ENCODE measurements around the gene ASNSD1. TPM values are rescaled to one million over a fixed set of nuclear protein-coding genes. Genes with fewer than 3 reads are reported as not detected.

Gene ASNSD1
- total RNA-seq (2014; rRNA removed; shearing (Covaris generic)) (36.3 and 36.8 TPM in 2 replicates), total RNA-seq (2022) (31.9 TPM in 2 replicates), Bru-seq, nascent RNA (percentile 87 among the genes with signal in this experiment), BruChase-seq, experiment 1, labeled RNA remaining after a 6-hour chase (percentile 84 among the genes with signal in this experiment), BruChase-seq, experiment 2, labeled RNA remaining after a 2-hour chase (percentile 95 among the genes with signal in this experiment)
- long read RNA-seq, transcript ASNSD1-201 (6 exons, 2,450 nt) = major isoform, 73 of 93 reads
- long read RNA-seq, partial matches to known transcripts = 0 of 93 reads
- long read RNA-seq, other reads (novel, unspliced or antisense) = 17 of 93 reads

DNA sequence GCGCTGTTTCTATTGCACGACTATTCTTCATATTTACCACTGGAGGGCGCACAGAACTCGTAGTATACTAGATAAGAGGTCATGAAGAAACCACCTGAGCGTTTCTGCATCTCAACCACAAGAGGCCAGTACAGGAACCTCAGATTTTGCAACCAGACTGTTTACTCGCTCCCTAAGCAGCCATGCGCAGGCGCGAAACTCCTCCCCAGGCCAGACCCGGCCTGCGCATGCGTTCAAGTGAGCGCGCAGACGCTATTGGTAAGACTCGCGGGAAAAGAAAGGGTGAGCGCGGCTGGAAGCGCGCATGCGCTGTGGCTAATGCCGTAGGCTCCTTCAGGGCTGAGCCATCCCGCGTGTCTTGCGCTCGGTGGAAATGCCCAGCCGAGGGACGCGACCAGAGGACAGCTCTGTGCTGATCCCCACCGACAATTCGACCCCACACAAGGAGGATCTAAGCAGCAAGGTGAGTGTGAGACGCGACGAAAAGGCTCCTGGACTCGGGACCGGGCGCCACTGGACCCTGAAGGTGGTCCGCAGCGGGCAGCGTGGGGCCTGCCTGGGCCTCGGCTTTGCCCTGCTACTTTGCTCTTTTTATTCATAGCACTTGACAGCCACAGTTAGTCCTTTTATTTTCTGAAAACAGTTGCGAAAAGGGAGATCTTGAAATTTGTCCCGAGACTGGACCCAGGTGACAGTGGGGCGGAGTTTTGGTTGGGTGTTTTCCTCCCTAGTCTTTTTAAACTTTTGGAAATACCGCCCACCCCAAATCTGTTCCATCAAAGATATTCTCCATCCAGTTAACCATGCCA is at the start of gene ASNSD1:
TSS of gene ASNSD1 (plus strand) at position 312 of the 809 bp plus-strand sequence. CDS start 4,674 bp downstream, outside the sequence.
- peaks cover 31% of the 10 kb centered on the region for H3K79me2 ChIP-seq (ENCODE audit: insufficient read depth, low read depth, low read length)
- TF ChIP-seq, protein P1, sequence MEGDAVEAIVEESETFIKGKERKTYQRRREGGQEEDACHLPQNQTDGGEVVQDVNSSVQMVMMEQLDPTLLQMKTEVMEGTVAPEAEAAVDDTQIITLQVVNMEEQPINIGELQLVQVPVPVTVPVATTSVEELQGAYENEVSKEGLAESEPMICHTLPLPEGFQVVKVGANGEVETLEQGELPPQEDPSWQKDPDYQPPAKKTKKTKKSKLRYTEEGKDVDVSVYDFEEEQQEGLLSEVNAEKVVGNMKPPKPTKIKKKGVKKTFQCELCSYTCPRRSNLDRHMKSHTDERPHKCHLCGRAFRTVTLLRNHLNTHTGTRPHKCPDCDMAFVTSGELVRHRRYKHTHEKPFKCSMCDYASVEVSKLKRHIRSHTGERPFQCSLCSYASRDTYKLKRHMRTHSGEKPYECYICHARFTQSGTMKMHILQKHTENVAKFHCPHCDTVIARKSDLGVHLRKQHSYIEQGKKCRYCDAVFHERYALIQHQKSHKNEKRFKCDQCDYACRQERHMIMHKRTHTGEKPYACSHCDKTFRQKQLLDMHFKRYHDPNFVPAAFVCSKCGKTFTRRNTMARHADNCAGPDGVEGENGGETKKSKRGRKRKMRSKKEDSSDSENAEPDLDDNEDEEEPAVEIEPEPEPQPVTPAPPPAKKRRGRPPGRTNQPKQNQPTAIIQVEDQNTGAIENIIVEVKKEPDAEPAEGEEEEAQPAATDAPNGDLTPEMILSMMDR (conservative IDR thresholded peaks at IDR 0.05; ENCODE audit: low read length) = peak; percentile 99
- no peak for TF ChIP-seq EZH2phosphoT487 (IDR thresholded peaks at IDR 0.05; ENCODE audit: borderline replicate concordance, low read depth, low read length)
- peak within 1 kb of the TSS; percentile 93 for H3K4me2 ChIP-seq (ENCODE audit: low read length)
- H3K9me2 ChIP-seq (ENCODE audit: insufficient read depth, low read length) = no peaks in the 10 kb centered on the region
- intact Hi-C loops (cut with micrococcal nuclease; ENCODE audit: unreplicated experiment) = loop anchor here (1.0 to 5.0 kb wide), 7 partner anchors 37 to 871 kb away; partner anchors contain the start of genes HIBCH, NEMP2, ORMDL1 and OSGEPL1
- TSS peak; percentile 78 for BruUV-seq (replicated peaks)
- ChIA-PET POLR2A (interaction anchor here (0.6 to 3.0 kb wide), 19 partner anchors 9 to 1165 kb away, joined by 3 to 16 read pairs (median 3); partner anchors contain the start of genes OSGEPL1 and WDR75), CTCF (ENCODE audit: unreplicated experiment) (interaction anchor here (0.6 to 1.5 kb wide), 8 partner anchors 10 to 411 kb away, joined by 3 to 4 read pairs (median 4); partner anchors contain the start of gene OSGEPL1)
- no peaks in the 10 kb centered on the region for H3K9me3 ChIP-seq (ENCODE audit: low read length)
- H2AFZ ChIP-seq (ENCODE audit: low read length) = peak within 1 kb of the TSS; percentile 96
- peak within 1 kb of the TSS; percentile 38 for H3K27ac ChIP-seq (ENCODE audit: low read depth, low read length, poor library complexity, severe bottlenecking)
- H3K36me3 ChIP-seq (ENCODE audit: insufficient read depth, low read length) = peaks cover 19% of the 10 kb centered on the region
- H3K4me3 ChIP-seq (ENCODE audit: low read depth, low read length, poor library complexity, severe bottlenecking) = peak within 1 kb of the TSS; percentile 90
- DNase-seq (ENCODE audit: low spot score) = peak; percentile 100
- H4K20me1 ChIP-seq (ENCODE audit: insufficient read depth, low read length) = peaks cover 13% of the 10 kb centered on the region; the same call in 1 of the 2 replicates
- H3K4me1 ChIP-seq (ENCODE audit: insufficient read depth, low read length, poor library complexity, severe bottlenecking) = peaks cover 41% of the 10 kb centered on the region

DNA sequence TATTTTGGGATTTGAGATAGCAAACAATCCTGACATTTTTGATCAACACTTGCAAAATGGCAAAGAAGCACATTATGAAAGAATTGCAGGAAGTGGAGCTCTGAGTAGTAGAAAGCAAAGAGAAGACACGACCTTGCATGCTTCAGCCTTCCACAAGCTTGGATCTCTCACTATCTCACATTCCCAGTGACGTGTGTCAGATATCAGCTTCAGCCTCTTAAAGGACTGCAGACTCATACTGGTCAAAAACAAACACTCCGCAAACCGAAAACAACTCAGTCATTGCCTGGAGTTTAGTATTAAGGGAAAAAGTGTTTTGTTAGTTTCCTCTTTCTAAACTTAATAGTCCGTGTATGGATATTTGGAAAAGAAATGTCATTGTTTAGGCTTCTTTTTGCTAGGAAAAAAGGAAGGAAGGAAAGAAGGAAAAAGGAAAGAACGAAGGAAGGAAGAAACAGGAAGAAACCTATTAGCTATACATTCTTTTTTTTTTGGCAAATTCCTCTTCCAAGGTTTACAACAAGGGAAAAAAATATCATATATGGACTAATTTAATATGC is 48.1 kb upstream of the ASNSD1 start:
- no peak for DNase-seq (ENCODE audit: low spot score)
- ChIA-PET CTCF (ENCODE audit: unreplicated experiment) (no interaction called here), POLR2A (interaction anchor here (0.5 to 1.5 kb wide), 5 partner anchors 10 to 949 kb away, joined by 3 read pairs; no protein-coding TSS in a partner anchor)
- Histone ChIP-seq H3K9me3 (ENCODE audit: low read length) (no peaks in the 10 kb centered on the region), H3K27ac (ENCODE audit: low read depth, low read length, poor library complexity, severe bottlenecking) (no peak overlapping the region), H2AFZ (ENCODE audit: low read length) (no peak overlapping the region), H4K20me1 (ENCODE audit: insufficient read depth, low read length) (no peaks in the 10 kb centered on the region), H3K4me2 (ENCODE audit: low read length) (no peak overlapping the region), H3K4me1 (ENCODE audit: insufficient read depth, low read length, poor library complexity, severe bottlenecking) (no peaks in the 10 kb centered on the region), H3K79me2 (ENCODE audit: insufficient read depth, low read depth, low read length) (no peaks in the 10 kb centered on the region), H3K9me2 (ENCODE audit: insufficient read depth, low read length) (no peaks in the 10 kb centered on the region), H3K4me3 (ENCODE audit: low read depth, low read length, poor library complexity, severe bottlenecking) (no peak overlapping the region), H3K36me3 (ENCODE audit: insufficient read depth, low read length) (no peaks in the 10 kb centered on the region)
- no peak for TF ChIP-seq EZH2phosphoT487 (IDR thresholded peaks at IDR 0.05; ENCODE audit: borderline replicate concordance, low read depth, low read length)
- TF ChIP-seq, protein P1 (conservative IDR thresholded peaks at IDR 0.05; ENCODE audit: low read length) = no peak
- no TSS peak for BruUV-seq (replicated peaks)
- intact Hi-C loops (cut with micrococcal nuclease; ENCODE audit: unreplicated experiment) = no loop called here

Data from OCI-LY7 (cell line).